GM12878 (cell line): ENCODE results near the gene MB21D2. TPM values are rescaled to one million over a fixed set of nuclear protein-coding genes. Genes with fewer than 3 reads are reported as not detected.

Experiments
- BCL3 ChIP-seq: IDR thresholded peaks from 2 replicates; pipeline ENCODE4 v1.6.1; 2011; ENCODE audit warnings: borderline replicate concordance, low read depth, mild to moderate bottlenecking, moderate library complexity, low read length; ENCODE audit not compliant: insufficient read depth, poor library complexity, severe bottlenecking
- BRCA1 ChIP-seq: IDR thresholded peaks from 2 replicates; pipeline ENCODE4 v1.6.1; 2011; ENCODE audit warnings: low read depth, low read length, improper control_type of control experiment
- CREB1 ChIP-seq: IDR thresholded peaks from 2 replicates; pipeline ENCODE4 v1.6.1; 2012; ENCODE audit warnings: low read depth, mild to moderate bottlenecking, inconsistent platforms
- FOXK2 ChIP-seq: fragments of 450-650 bp; IDR thresholded peaks from 2 replicates; pipeline ENCODE4 v1.6.1; 2017; ENCODE audit warnings: mild to moderate bottlenecking, moderate library complexity
- FOXM1 ChIP-seq: IDR thresholded peaks from 2 replicates; pipeline ENCODE4 v1.6.1; 2012; ENCODE audit warnings: low read depth, mild to moderate bottlenecking, inconsistent platforms, low read length, moderate library complexity
- IKZF2 ChIP-seq, 2 experiments: fragments of 450-650 bp; IDR thresholded peaks; 2 replicates each; pipeline ENCODE4 v1.6.1; 2017; ENCODE audit warnings: mild to moderate bottlenecking in 2 of 2, moderate library complexity in 2 of 2
- KLF5 ChIP-seq: fragments of 450-650 bp; IDR thresholded peaks from 2 replicates; pipeline ENCODE4 v1.6.1; 2014; ENCODE audit warnings: mild to moderate bottlenecking; ENCODE audit not compliant: partially characterized antibody
- MAX ChIP-seq: IDR thresholded peaks from 2 replicates; pipeline ENCODE4 v1.6.1; 2012; ENCODE audit warnings: low read depth, low read length, improper control_type of control experiment
- MEF2A ChIP-seq: IDR thresholded peaks from 2 replicates; pipeline ENCODE4 v1.6.1; 2011; ENCODE audit warnings: low read depth, mild to moderate bottlenecking, low read length, moderate library complexity; ENCODE audit not compliant: insufficient read depth
- MLLT1 ChIP-seq: fragments of 450-650 bp; IDR thresholded peaks from 2 replicates; pipeline ENCODE4 v1.6.1; 2016; ENCODE audit warnings: mild to moderate bottlenecking
- MTA3 ChIP-seq: IDR thresholded peaks from 2 replicates; pipeline ENCODE4 v1.6.1; 2012; ENCODE audit warnings: low read length, inconsistent platforms, borderline replicate concordance
- NFXL1 ChIP-seq: fragments of 450-650 bp; IDR thresholded peaks from 2 replicates; pipeline ENCODE4 v1.6.1; 2017; ENCODE audit warnings: antibody characterized with exemption, mild to moderate bottlenecking, borderline replicate concordance
- PAX5 ChIP-seq: IDR thresholded peaks from 2 replicates; pipeline ENCODE4 v1.6.1; 2011; ENCODE audit warnings: low read depth, low read length, borderline replicate concordance
- PML ChIP-seq: IDR thresholded peaks from 2 replicates; pipeline ENCODE4 v1.6.1; 2012; ENCODE audit warnings: low read length, inconsistent platforms
- POLR2A ChIP-seq: IDR thresholded peaks from 2 replicates; pipeline ENCODE4 v1.6.1; 2011; ENCODE audit warnings: low read depth, mild to moderate bottlenecking, low read length
- POU2F2 ChIP-seq: IDR thresholded peaks from 3 replicates; pipeline ENCODE4 v1.6.1; 2011; ENCODE audit warnings: low read depth, mild to moderate bottlenecking, low read length, borderline replicate concordance
- RAD21 ChIP-seq: IDR thresholded peaks from 2 replicates; pipeline ENCODE4 v1.6.1; 2011; ENCODE audit warnings: mild to moderate bottlenecking, low read depth, low read length, moderate library complexity; ENCODE audit not compliant: insufficient read depth
- RBBP5 ChIP-seq: fragments of 200-600 bp; sonication (generic); conservative IDR thresholded peaks from 2 replicates; pipeline ENCODE4 v1.6.1; 2016
- RFX5 ChIP-seq: IDR thresholded peaks from 2 replicates; pipeline ENCODE4 v1.6.1; 2011; ENCODE audit warnings: low read depth, low read length, improper control_type of control experiment
- SREBF1 ChIP-seq: IDR thresholded peaks from 2 replicates; pipeline ENCODE4 v1.6.1; 2012; ENCODE audit warnings: mild to moderate bottlenecking, low read length
- TARDBP ChIP-seq: IDR thresholded peaks from 2 replicates; pipeline ENCODE4 v1.6.1; 2016; ENCODE audit warnings: borderline replicate concordance
- TCF7 ChIP-seq: IDR thresholded peaks from 2 replicates; pipeline ENCODE4 v1.6.1; 2014; ENCODE audit warnings: antibody characterized with exemption, borderline replicate concordance
- USF2 ChIP-seq: IDR thresholded peaks from 2 replicates; pipeline ENCODE4 v1.6.1; 2011; ENCODE audit warnings: low read depth, low read length, improper control_type of control experiment, borderline replicate concordance
- ZNF207 ChIP-seq: fragments of 450-650 bp; IDR thresholded peaks from 2 replicates; pipeline ENCODE4 v1.6.1; 2014; ENCODE audit warnings: antibody characterized with exemption, mild to moderate bottlenecking, borderline replicate concordance
- ZNF217 ChIP-seq: fragments of 450-650 bp; IDR thresholded peaks from 2 replicates; pipeline ENCODE4 v1.6.1; 2017; ENCODE audit warnings: antibody characterized with exemption, mild to moderate bottlenecking
- ZNF687 ChIP-seq: fragments of 450-650 bp; IDR thresholded peaks from 2 replicates; pipeline ENCODE4 v1.6.1; 2017; ENCODE audit warnings: mild to moderate bottlenecking, moderate library complexity
- polyA plus RNA-seq, 11 experiments: library from polyadenylated mRNA; depleted of rRNA in 4 of 11; unstranded in 6 of 11; stranded (reverse) in 5 of 11; fragments of >200 nt; fragmentation: Nextera tagmentation in 4 of 11; fragmentation: Illumina TruSeq in 1 of 11; extraction: Ambion mirVana in 4 of 11; extraction: Trizol in 1 of 11; gene quantifications; 1 replicate in 1 of 11; 2 replicates in 10 of 11; pipeline versions ENCODE4 v1.2.1 to v1.2.3, GENCODE V29; 2011 to 2016; ENCODE audit warnings: inconsistent platforms in 2 of 11, missing spikeins in 2 of 11, low read depth in 1 of 11
- total RNA-seq, 4 experiments: library from RNA; depleted of rRNA in 3 of 4; stranded (reverse); fragments of >200 nt in 3 of 4; fragmentation: Illumina TruSeq in 1 of 4; extraction: Trizol in 1 of 4; gene quantifications; 2 replicates each; pipeline versions ENCODE4 v1.2.1 to v1.2.3, GENCODE V29; 2013 to 2021

MB21D2 gene
- total and polyA plus RNA-seq, 10 of the 15 experiments (the other 5 are each of a cell fraction or from before 2014, with no cell fraction given) = 7.9 to 21.2 (median 15.3) TPM

GRCh38 chr3:192831111-192831644 lies 86.5 kb downstream of the MB21D2 start (continued):
- TF ChIP-seq MLLT1 (no peak; the same call in 1 of the 2 replicates), ZNF207 (no peak), MEF2A (no peak), BCL3 (no peak), POU2F2 (no peak), RFX5 (no peak), FOXM1 (no peak), RBBP5 (no peak), KLF5 (no peak), TCF7 (peak; percentile 80; the same call in 1 of the 2 replicates), MAX (0 out of 2 replicates have a peak, but pooled peaks have one; percentile 30), ZNF217 (no peak), TARDBP (no peak), SREBF1 (no peak), PAX5 (no peak), NFXL1 (no peak), PML (no peak), USF2 (no peak), FOXK2 (no peak), IKZF2 (IDR thresholded peaks at IDR 0.05) (peak; percentile 61 to 68), CREB1 (no peak), MTA3 (no peak), POLR2A (no peak), BRCA1 (no peak), RAD21 (no peak), ZNF687 (peak; percentile 71)
